GM18867 (cell line): ENCODE results near the gene BTNL3.
"Not testable (repeated sequence)": the region's sequence is repeated elsewhere in the genome, so short reads cannot be mapped to it uniquely, and the experiment has no call there.

ENCODE experiments used
- ATAC-seq: cut with Tn5 transposase; IDR thresholded peaks from one replicate; pipeline ENCODE4 v1.9.1; 2021; ENCODE audit warnings: mild to moderate bottlenecking, moderate library complexity; ENCODE audit not compliant: unreplicated experiment

The BTNL3 gene

DNA sequence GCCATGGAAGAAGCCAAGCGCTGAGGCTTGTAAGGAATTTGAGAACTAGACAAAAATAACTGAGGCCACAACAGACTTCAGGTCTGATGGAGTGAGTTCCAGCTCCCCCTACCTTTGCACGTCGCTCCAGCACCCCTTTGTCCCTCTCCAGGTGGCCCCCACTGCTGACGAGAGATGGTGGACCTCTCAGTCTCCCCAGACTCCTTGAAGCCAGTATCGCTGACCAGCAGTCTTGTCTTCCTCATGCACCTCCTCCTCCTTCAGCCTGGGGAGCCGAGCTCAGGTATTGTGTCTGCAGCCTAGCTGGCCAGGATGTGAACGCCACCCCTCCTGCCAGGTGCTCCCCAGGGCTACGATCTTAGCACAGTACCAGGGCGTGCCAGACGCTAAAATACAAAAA lies 56.7 kb downstream of the BTNL3 start:
- no peak for ATAC-seq

DNA sequence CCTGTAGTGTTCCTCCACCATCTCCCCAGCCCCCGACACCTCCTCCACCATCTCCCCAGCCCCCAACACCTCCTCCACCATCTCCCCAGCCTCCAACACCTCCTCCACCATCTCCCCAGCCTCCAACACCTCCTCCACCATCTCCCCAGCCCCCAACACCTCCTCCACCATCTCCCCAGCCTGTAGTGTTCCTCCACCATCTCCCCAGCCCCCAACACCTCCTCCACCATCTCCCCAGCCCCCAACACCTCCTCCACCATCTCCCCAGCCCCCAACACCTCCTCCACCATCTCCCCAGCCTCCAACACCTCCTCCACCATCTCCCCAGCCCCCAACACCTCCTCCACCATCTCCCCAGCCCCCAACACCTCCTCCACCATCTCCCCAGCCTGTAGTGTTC lies 57.2 kb downstream of the BTNL3 start:
- not testable (repeated sequence) for ATAC-seq

DNA sequence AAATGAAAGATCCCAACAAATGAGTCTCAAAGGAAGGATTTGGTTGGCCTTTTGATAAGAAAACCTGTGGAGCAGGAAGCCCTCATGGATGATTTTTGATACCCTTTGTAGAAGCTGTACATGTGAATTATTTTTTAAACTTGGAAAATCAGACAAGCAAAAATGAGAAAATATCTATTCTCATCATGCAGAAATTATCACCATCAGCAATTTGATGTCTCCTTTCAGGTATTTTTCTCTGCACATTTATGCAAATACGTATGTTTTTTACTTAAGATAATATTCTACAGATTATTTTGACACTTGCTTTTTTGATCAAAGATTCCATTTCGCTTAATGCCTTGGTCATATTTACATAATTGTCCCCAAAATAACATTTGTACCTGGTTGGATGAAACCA lies 58.6 kb downstream of the BTNL3 start:
- ATAC-seq, result no peak

DNA sequence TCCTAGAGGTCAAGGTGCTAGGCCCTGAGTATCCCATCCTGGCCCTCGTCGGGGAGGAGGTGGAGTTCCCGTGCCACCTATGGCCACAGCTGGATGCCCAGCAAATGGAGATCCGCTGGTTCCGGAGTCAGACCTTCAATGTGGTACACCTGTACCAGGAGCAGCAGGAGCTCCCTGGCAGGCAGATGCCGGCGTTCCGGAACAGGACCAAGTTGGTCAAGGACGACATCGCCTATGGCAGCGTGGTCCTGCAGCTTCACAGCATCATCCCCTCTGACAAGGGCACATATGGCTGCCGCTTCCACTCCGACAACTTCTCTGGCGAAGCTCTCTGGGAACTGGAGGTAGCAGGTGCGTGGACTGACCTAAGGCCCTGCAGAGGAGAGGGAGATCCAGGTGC lies 59.3 kb downstream of the BTNL3 start:
- ATAC-seq, result no peak

DNA sequence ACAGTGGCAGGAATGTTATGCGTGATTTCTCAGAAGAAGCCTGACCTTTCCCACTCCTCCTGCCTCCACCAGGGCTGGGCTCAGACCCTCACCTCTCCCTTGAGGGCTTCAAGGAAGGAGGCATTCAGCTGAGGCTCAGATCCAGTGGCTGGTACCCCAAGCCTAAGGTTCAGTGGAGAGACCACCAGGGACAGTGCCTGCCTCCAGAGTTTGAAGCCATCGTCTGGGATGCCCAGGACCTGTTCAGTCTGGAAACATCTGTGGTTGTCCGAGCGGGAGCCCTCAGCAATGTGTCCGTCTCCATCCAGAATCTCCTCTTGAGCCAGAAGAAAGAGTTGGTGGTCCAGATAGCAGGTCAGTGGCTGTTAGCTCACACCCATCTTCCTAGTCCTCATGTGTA lies 61.4 kb downstream of the BTNL3 start:
- ATAC-seq, result no peak

DNA sequence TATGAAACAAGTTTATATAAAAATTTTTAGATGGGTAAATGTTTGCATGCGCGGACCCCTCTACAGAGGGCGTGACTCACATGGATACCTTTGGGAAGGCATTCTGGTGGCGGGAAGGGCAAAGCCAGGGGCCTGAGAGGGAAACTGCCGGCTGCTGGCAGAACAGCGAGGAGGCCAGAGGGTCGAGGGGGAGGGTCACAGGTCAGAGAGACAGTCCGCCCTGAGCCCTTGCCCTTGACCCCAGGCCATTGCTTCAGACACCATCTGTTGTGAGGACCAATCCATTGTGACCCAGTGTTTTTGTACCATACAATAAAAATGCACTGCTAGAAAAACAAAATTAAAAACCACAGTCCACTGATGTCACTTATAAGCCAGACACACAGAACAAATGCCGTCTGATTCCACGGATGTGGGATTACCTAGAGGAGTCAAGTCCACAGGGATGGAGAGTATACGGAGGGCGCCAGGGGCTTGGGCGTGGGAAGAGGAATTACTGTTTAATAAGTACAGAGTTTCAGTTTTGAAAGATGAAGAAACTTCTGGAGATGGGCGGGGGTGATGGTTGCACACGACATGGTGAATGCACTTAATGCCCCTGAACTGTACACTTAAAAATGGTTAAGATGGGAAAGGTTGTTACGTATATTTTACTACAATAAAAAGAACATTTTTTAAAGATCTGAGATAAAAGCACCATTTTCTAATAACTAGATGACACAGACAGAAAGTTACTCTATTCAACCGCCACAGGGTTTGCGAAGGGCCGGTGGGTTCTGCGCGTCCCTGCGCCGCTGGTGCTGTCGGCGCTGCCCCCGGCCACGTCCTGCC lies 63.4 kb downstream of the BTNL3 start:
- ATAC-seq, result peak; percentile 16

DNA sequence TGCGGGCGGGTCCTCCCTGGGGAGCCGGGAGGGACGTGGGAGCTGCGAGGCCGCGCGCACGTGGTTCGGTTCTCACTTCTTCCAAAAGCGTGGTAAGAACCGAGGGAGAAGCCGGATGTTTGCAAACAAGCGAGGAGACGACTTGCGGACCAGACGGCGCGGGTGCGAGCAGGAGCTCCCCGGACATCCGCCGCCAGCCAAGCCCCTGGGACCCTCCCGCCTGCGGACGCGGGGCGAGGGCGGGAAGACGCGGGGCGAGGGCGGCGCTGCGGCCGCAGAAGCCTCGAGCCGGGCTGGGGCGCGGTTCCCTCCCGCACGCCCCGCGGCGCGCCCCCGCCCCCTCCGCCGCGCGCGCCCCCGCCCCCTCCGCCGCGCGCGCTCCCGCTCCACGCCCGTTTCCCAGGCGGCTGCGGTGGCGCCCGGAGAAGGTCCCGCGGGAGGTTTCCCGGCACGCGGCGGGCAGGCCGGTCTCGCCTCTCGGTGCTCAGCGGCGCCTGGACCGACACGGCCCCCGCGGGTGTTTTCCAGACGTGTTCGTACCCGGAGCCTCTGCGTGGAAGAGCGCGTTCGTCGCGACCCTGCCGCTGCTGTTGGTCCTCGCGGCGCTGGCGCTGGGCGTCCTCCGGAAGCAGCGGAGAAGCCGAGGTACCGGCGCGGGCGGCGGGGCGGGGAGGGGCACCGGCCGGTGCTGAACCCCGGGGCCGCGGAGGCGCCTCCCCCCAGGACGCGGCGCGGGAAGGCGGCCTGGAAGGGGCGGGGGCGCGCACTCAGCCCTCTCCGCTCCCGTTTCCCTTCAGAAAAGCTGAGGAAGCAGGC lies 64.2 kb downstream of the BTNL3 start:
- ATAC-seq, result peak; percentile 31

DNA sequence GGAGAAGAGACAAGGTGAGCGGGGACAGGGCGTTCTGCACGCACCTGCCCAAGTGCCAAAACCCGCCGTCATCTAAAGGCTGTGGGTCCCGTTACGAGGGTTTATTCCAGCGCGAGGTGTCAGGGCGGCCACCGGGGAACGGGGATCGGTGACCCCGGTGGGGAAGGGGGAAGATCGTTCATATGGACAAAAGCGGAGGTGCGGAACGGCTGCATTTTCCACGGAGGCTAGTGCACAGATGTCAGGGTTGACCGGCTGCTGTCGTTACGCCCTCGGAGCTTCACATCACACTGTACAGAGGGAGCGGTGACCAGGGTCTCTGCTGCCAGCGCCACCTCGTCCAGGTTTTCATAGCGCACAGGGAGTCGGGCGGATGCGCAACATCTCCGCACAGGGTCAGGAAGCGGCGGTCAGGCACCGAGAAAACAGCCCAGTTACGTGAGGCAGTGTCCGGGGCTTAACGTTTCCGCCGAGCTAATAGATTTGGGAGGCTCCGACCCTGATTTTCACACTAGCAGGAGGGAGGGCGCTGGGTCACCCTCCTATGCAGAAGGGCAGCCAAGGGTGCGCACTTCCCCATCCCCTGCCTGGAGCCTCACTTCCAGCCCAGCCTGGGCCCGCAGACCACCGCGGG lies 65.0 kb downstream of the BTNL3 start:
- ATAC-seq, result peak; percentile 25

DNA sequence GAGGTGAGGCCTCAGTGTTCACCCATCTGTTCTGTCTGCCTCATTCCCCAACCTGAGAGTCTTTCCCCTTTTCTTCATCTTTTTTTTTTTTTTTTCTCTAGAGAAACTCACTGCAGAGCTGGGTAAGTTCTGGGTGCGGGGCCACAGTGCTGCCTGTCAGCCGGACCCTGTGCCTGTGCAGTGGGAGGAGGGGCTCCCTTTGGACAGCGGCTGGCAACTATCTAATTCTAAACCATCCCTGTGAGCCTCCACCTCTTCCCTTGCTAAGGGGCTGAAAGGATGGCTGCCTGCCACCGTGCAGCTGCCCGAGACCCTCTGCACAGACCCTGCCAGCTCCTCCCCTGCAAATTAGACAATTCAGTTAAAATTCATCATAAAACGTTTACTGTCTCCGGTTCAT lies 65.5 kb downstream of the BTNL3 start:
- no peak for ATAC-seq

DNA sequence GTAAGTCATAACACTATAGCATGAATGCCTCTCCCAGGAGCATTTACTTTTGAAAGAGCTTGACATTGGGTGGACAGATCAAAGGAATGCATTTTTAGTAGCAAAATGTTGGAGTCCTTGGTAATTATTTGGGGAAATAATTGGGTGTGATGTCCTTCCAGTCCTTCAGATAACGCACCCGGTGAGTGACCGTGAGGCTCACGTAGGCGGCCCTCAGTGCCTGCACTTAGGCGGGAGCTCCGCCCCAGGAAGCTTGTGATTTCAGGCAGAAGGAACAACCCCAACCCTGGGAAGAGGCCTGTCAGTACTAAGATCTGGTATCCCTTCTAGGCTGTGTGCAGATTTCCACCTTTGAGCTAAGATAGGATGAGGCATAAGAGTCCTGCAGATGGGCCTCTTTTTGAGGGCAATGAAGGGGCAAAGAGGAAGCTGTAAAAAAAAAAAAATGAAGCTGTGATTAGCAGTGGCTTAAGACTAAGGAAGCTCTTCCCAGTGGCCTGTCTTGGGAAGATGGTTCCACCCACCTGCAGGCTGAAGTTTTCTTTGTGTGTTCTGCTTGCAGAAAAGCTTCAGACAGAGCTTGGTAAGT lies 66.3 kb downstream of the BTNL3 start:
- ATAC-seq, result no peak
